Stomach (tissue), 4 donors: Measurements from ENCODE around the gene ZNF688.

ENCODE experiments used
- EP300 ChIP-seq: sonication (generic); formaldehyde crosslinking; IDR thresholded peaks from one replicate; pipeline ENCODE4 v1.6.1; 2017; ENCODE audit warnings: antibody characterized with exemption
- POLR2A ChIP-seq, 4 donors: fragments of 450-650 bp; IDR thresholded peaks; one replicate each; pipeline ENCODE4 v1.6.1; 2016; ENCODE audit warnings: antibody characterized with exemption in 4 of 4, control low read depth in 2 of 4, mild to moderate bottlenecking in 1 of 4, moderate library complexity in 1 of 4
- POLR2AphosphoS5 ChIP-seq, 3 donors: sonication (generic); formaldehyde crosslinking; IDR thresholded peaks; one replicate each; pipeline ENCODE4 v1.6.1; 2016; ENCODE audit warnings: antibody characterized with exemption in 3 of 3
- TF ChIP-seq, protein P1 (sequence below), 7 experiments: fragments of 450-650 bp in 4 of 7; fragments of 200-600 bp in 3 of 7; sonication (generic) in 3 of 7; IDR thresholded peaks; one replicate each; pipeline ENCODE4 v1.5.1; 2016 to 2019; ENCODE audit warnings: antibody characterized with exemption in 7 of 7, control low read depth in 2 of 7, mild to moderate bottlenecking in 1 of 7

DNA sequence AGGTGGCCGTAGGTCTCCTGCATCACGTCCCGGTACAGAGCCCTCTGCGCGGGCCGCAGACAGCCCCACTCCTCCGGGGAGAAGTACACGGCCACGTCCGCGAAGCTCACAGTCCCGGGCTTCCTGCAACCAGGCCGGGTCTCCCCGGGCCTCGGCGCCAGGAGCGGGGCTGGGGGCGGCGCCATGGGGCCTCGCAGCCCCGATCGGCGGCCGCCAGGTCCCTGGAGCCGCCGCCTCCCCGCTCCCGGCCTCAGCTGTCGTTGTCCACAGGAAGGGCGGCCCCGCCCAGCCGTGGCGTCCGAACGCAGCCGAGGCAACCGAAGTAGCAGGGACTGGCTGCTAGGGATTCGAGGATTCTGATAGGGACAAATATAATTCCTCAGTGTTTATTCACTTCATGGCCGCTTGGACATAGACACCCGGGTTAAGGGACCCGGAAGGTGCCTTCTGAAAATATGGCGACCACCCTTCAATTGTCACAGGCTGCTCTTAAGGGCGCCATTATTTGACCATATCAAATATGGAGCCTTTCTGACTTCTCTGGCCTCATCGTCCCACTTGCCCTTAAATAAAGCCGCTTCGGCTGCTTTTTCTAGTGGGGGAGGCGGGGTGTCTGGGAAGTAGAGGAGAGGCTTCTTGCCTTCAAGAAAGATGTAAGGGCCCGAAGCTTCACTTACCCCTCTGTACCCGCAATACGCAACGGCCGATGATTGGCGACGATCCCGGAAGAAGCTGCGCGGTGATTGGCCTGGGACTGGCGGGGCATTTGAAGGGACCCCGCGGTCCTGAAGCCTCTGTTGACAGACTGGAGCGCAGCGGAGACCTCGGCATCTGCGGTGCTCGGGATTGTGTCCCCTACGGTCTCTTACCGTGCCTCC, at the start of gene ZNF688:
- TF ChIP-seq, protein P1, sequence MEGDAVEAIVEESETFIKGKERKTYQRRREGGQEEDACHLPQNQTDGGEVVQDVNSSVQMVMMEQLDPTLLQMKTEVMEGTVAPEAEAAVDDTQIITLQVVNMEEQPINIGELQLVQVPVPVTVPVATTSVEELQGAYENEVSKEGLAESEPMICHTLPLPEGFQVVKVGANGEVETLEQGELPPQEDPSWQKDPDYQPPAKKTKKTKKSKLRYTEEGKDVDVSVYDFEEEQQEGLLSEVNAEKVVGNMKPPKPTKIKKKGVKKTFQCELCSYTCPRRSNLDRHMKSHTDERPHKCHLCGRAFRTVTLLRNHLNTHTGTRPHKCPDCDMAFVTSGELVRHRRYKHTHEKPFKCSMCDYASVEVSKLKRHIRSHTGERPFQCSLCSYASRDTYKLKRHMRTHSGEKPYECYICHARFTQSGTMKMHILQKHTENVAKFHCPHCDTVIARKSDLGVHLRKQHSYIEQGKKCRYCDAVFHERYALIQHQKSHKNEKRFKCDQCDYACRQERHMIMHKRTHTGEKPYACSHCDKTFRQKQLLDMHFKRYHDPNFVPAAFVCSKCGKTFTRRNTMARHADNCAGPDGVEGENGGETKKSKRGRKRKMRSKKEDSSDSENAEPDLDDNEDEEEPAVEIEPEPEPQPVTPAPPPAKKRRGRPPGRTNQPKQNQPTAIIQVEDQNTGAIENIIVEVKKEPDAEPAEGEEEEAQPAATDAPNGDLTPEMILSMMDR (IDR thresholded peaks at IDR 0.05), result no peak
- TF ChIP-seq POLR2A (IDR thresholded peaks at IDR 0.05) (no peak), EP300 (no peak), POLR2AphosphoS5 (IDR thresholded peaks at IDR 0.05) (peak; percentile 62 to 85 (median 75))
